Middle frontal gyrus (tissue), 1 donor: Measurements from ENCODE around the gene RCAN2.
A peak's percentile ranks its signal among the peaks of the same experiment; 100 is the strongest.
"Not testable (repeated sequence)": the region's sequence is repeated elsewhere in the genome, so short reads cannot be mapped to it uniquely, and the experiment has no call there.

Experiments
- DNase-seq: peaks from one replicate; pipeline ENCODE4 v3.0.0-alpha.2; 2015; ENCODE audit warnings: low spot score; ENCODE audit errors: extremely low spot score

The RCAN2 gene

GRCh38 chr6:46390153-46390876, 100.9 kb downstream of the RCAN2 start:
- DNase-seq, result peak; percentile 70

- DNase-seq, result not testable (repeated sequence)
Observed at GRCh38 chr6:46387728-46388127, 103.5 kb downstream of the RCAN2 start.

- no peak for DNase-seq
Observed at GRCh38 chr6:46381579-46381978, 109.7 kb downstream of the RCAN2 start.

DNA sequence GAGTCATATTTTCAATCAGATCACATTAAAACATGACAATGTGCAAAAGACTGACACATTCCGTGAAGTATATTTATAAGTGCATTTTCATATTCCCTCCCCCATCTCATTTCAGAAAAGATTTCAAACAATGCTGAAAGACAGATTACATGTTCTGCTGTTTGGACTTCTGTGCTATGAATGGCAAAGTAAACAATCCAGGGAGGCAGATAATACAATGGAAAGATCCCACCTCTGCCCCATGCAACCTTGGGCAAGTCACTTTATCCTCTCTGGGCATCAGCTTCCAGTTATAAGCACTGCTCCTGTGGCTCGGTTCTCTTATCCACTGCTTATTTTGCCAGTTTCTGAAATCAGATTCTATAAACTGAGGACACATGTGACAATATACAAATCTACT, 110.2 kb downstream of the RCAN2 start:
- no peak for DNase-seq

GRCh38 chr6:46380152-46380807, 111.0 kb downstream of the RCAN2 start:
- no peak for DNase-seq

DNA sequence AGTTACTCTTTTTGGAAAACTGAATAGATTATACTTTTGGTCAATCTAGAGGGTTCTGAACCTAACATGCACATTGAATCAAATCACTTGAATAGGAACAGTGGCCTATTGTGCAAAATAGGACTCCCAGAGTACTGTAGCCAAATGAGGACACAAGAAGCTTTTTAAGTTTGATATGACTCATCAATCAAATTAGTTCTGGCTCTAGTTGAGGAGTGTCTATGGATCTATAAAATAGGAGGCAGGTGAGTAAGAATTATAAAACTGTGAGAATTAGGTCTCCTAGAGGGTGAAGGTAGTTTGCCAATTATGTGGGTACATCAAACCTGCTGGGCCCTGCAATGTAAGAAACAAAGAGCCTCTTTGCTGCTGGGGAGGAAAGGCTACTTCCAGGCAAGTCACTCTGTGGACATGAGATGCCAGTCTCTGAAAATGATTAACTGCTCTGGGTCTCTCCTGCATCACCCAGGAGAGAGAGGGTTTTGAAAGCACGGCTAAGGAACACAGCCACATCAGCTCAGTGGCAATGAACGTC, 112.3 kb downstream of the RCAN2 start:
- DNase-seq, result peak; percentile 49

GRCh38 chr6:46378161-46378881, 112.9 kb downstream of the RCAN2 start:
- no peak for DNase-seq

GRCh38 chr6:46377209-46377608, 114.0 kb downstream of the RCAN2 start:
- no peak for DNase-seq

GRCh38 chr6:46376562-46377061, 114.6 kb downstream of the RCAN2 start:
- no peak for DNase-seq

DNA sequence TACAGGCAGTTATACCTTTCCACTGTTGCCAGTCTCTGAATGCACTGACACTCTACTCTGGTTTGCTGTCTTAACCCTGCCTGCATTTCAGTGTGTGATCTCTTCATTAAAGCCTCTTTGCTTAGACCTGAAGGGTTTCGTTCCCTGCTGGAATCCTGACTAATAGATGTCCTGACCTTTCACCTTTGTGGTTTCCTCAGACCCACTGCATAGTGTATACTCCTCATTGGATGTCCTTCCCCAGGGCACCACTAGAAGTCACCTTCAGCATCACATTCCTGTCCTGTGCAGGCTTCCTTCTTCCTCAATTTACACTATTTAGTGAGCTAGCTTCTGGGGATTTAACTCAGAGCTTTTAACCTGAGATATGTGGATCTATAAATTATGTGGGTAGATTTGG, 120.6 kb downstream of the RCAN2 start:
- no peak for DNase-seq

- DNase-seq, result no peak
Observed at GRCh38 chr6:46368169-46368536, 123.1 kb downstream of the RCAN2 start.

GRCh38 chr6:46367354-46368168, 123.7 kb downstream of the RCAN2 start:
- no peak for DNase-seq

GRCh38 chr6:46366190-46366900, 124.9 kb downstream of the RCAN2 start:
- no peak for DNase-seq

DNA sequence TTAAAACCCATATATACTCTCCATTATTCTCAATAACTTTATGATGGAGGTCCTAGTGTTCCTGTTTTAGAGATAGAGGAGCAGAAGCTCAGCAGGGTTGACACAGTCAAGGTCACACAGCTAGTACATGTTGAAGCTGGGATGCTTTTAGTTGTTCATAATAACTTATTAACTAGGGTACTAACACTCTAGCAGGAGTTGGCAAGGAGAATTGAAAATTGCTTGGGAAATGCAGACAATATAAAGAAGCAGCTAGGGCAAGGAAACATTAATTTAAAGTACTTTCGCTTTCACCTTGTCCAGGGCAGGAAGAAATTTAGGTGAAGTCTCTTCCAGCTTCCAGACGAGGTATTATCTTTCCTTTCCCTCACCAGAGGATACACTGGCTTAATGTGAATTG, 133.7 kb downstream of the RCAN2 start:
- no peak for DNase-seq

- DNase-seq, result no peak
Observed at GRCh38 chr6:46356543-46356942, 134.7 kb downstream of the RCAN2 start.

DNA sequence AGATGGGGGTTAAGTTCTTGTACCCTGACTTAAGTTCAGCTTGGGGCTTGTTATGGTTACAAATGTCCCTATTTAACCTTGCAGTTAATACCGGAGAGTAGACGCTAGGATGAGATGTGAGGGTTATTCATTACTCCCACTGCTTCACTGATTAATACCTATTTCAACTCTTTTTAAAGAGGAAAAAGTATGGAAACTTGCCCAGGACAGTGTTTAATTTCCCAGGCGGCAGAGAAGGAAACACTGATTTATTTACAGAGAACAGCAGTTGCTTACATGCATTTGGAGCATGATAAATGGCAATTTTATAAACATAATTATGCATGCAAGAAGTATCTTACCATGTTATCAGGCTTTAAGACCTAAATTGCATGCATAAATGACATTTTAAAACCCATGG, 137.7 kb downstream of the RCAN2 start:
- no peak for DNase-seq

DNA sequence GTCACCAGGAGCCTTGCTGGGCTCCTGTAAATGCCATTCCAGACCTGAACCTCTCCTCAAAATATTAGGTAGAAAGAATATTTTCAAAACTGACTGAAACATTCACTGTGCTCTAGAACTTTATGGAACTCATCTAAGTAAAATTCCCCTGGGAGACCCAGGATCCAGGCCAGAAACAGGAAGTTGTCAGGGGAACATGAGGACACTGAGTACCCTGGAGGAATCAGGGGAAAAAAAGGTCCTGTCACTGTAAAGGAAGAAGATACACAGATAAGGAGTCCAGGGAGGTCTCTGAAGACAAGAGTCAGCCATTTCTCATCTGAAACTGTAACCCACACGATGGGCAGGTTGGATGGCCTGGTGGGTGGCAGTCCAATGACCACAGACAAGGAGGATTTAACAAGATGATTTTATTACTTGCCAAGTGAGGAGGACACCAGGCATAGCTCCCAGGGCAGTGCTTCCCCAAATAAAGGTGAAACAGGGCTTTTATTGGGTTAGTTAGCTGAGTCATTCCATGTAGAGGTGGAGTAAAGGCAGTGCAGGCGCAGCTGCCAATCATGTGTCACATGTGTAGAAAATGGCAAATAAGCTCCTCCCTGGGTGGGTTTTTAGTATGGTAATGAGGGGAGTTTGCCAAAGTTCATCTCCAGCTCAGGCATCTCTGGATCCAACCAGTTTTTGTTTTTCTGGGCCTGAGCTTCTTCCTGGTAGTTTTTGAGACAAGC, 138.5 kb downstream of the RCAN2 start:
- no peak for DNase-seq

GRCh38 chr6:46350714-46351113, 140.5 kb downstream of the RCAN2 start:
- DNase-seq, result no peak

GRCh38 chr6:46347669-46348068, 143.6 kb downstream of the RCAN2 start:
- DNase-seq, result no peak

GRCh38 chr6:46340246-46340645, 151.0 kb downstream of the RCAN2 start:
- DNase-seq, result no peak
